Nephron progenitor cell (in vitro differentiated cells): Measurements from ENCODE around the gene CTNND1.
A peak's percentile ranks its signal among the peaks of the same experiment; 100 is the strongest.

Experiments
- DNase-seq: peaks from one replicate; pipeline ENCODE4 v3.0.0; 2021
- H3K27ac Mint-ChIP-seq: 2 replicates; pipeline ENCODE4 v1.8.0; 2021; ENCODE audit warnings: mild to moderate bottlenecking, moderate library complexity, mixed read lengths
- H3K27me3 Mint-ChIP-seq: 2 replicates; pipeline ENCODE4 v1.8.0; 2021; ENCODE audit warnings: mild to moderate bottlenecking, low read depth, mixed read lengths; ENCODE audit not compliant: poor library complexity
- H3K36me3 Mint-ChIP-seq: 2 replicates; pipeline ENCODE4 v1.8.0; 2021; ENCODE audit warnings: low read depth, mixed read lengths
- H3K4me1 Mint-ChIP-seq: 2 replicates; pipeline ENCODE4 v1.8.0; 2021; ENCODE audit warnings: mixed read lengths
- H3K4me3 Mint-ChIP-seq: 2 replicates; pipeline ENCODE4 v1.8.0; 2021; ENCODE audit warnings: mild to moderate bottlenecking, moderate library complexity, mixed read lengths
- H3K9me3 Mint-ChIP-seq: 2 replicates; pipeline ENCODE4 v1.8.0; 2021; ENCODE audit warnings: mild to moderate bottlenecking, moderate library complexity, mixed read lengths
- TF ChIP-seq, protein P1 (sequence below): fragments of 200-600 bp; sonication (generic); IDR thresholded peaks from 2 replicates; pipeline ENCODE4 v1.5.0; 2021; ENCODE audit warnings: antibody characterized with exemption

Gene CTNND1

DNA sequence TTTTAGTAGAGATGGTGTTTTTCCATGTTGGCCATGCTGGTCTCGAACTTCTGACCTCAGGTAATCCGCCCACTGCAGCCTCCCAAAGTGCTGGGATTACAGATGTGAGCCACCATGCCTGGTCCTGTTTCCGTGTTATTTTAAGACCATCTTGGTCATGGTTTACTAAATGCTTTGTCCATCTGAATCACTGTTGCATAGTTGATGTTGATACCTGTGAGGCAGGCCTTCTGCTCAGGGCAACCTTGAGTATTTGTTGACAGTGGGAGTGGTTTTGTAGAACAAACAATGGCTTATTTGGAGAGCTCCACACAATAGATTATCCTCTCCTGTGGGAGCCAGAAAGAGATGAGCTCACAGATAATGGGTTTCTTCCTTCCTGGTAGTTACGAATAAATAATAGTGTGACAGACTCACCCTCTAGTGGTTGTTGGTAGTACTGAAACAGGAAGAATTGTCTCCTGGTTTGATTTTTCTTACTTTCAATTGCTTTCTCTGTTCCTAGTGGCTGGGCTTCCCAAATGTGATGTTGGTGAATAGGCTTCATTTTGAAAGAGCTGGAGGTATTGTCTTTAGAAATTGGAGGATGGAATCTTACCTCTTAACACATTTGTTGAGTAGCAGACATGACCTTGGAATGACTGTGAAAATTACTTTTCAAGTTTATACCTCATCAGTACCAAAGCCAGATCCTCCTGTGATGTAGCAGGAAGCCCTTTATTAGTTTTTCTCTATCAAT, 39.0 kb downstream of the CTNND1 start:
- no peak overlapping the region for H3K27ac Mint-ChIP-seq
- H3K4me1 Mint-ChIP-seq: peaks cover 21% of the 10 kb centered on the region
- H3K9me3 Mint-ChIP-seq: no peaks in the 10 kb centered on the region
- H3K27me3 Mint-ChIP-seq: no peaks in the 10 kb centered on the region
- no peak overlapping the region for H3K4me3 Mint-ChIP-seq
- peaks cover 61% of the 10 kb centered on the region for H3K36me3 Mint-ChIP-seq
- peak; percentile 11 for DNase-seq
- TF ChIP-seq, protein P1, sequence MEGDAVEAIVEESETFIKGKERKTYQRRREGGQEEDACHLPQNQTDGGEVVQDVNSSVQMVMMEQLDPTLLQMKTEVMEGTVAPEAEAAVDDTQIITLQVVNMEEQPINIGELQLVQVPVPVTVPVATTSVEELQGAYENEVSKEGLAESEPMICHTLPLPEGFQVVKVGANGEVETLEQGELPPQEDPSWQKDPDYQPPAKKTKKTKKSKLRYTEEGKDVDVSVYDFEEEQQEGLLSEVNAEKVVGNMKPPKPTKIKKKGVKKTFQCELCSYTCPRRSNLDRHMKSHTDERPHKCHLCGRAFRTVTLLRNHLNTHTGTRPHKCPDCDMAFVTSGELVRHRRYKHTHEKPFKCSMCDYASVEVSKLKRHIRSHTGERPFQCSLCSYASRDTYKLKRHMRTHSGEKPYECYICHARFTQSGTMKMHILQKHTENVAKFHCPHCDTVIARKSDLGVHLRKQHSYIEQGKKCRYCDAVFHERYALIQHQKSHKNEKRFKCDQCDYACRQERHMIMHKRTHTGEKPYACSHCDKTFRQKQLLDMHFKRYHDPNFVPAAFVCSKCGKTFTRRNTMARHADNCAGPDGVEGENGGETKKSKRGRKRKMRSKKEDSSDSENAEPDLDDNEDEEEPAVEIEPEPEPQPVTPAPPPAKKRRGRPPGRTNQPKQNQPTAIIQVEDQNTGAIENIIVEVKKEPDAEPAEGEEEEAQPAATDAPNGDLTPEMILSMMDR: peak; percentile 86

DNA sequence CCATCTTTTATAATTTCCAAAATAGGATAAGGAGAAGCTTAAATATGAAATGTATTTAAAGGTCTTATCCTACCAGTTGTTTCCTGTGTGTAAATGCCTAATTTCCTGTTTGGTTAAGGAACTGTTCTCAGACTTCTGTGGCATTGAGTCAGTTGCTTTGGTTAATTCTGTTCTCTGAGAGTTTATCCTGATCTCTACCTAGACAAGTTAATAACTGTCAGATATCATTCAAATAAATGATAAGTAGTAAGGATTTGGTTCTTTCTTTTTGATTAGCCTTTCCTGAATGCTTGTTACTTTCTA, 39.5 kb downstream of the CTNND1 start:
- Mint-ChIP-seq H3K27me3 (no peaks in the 10 kb centered on the region), H3K36me3 (peaks cover 61% of the 10 kb centered on the region)

DNA sequence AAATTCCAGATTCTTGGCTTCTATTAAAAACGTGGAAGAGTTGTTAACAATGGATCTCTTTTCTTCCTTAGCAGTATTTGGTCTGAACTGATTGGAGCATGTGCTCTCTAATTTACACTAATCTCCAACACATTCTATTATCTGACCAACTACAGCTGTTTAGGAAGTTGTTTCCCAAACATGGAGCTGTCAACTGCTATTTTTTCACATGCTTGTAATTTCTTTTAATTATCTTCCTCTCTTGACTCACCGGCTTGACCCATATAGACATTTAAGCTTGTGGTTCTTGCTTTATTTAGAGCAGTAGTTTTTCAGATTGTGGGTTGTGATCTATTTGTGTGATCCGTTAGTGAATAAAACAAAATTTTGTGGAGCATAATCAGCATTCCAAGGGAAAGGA, 40.8 kb downstream of the CTNND1 start:
- Mint-ChIP-seq H3K9me3 (no peaks in the 10 kb centered on the region), H3K27ac (no peak overlapping the region), H3K27me3 (no peaks in the 10 kb centered on the region), H3K36me3 (peaks cover 64% of the 10 kb centered on the region), H3K4me3 (no peak overlapping the region), H3K4me1 (peaks cover 21% of the 10 kb centered on the region)
- no peak for DNase-seq
- TF ChIP-seq, protein P1: no peak

More for the DNA sequence above, 39.5 kb downstream of the CTNND1 start:
- Mint-ChIP-seq H3K27ac (no peak overlapping the region), H3K9me3 (no peaks in the 10 kb centered on the region), H3K4me1 (peaks cover 21% of the 10 kb centered on the region), H3K4me3 (no peak overlapping the region)
- DNase-seq: no peak
- TF ChIP-seq, protein P1: no peak

DNA sequence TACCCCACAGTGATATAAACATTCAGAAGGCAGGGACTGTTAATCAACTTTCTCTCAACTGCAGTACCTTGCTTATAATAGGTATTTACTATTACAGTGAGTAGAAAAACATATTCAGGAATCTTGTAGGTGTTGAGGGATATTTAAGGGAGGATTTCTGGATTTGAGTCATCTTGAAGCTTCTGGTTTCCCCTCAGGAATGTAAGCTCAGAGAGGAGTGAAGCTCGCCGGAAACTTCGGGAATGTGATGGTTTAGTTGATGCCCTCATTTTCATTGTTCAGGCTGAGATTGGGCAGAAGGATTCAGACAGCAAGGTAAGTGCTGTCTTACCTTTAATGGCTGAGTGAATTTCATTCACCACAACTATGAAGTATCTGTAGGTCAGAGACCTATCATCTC, 42.9 kb downstream of the CTNND1 start:
- DNase-seq: no peak
- TF ChIP-seq, protein P1: no peak

DNA sequence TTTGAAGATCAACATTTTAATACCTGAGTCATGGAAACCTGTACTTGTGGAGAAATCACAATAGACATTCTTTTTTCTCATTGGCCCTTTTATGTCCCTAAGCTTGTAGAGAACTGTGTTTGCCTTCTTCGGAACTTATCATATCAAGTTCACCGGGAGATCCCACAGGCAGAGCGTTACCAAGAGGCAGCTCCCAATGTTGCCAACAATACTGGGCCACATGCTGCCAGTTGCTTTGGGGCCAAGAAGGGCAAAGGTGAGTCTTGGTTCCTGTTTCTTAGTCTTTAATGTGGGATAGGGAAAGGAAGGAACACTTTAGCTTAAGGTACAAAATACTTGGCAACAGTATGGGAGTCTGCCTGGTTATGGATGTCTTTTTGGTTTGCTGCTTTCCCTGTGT, 44.2 kb downstream of the CTNND1 start:
- TF ChIP-seq, protein P1: no peak
- no peak for DNase-seq
- no peak overlapping the region for H3K4me3 Mint-ChIP-seq
- no peaks in the 10 kb centered on the region for H3K27me3 Mint-ChIP-seq
- peaks cover 79% of the 10 kb centered on the region for H3K36me3 Mint-ChIP-seq
- H3K9me3 Mint-ChIP-seq: no peaks in the 10 kb centered on the region
- no peak overlapping the region for H3K27ac Mint-ChIP-seq
- H3K4me1 Mint-ChIP-seq: peaks cover 2% of the 10 kb centered on the region

More for the DNA sequence above, 42.9 kb downstream of the CTNND1 start:
- H3K27me3 Mint-ChIP-seq: no peaks in the 10 kb centered on the region
- peaks cover 69% of the 10 kb centered on the region for H3K36me3 Mint-ChIP-seq
- H3K4me1 Mint-ChIP-seq: peaks cover 7% of the 10 kb centered on the region
- no peak overlapping the region for H3K4me3 Mint-ChIP-seq
- no peak overlapping the region for H3K27ac Mint-ChIP-seq
- H3K9me3 Mint-ChIP-seq: no peaks in the 10 kb centered on the region

DNA sequence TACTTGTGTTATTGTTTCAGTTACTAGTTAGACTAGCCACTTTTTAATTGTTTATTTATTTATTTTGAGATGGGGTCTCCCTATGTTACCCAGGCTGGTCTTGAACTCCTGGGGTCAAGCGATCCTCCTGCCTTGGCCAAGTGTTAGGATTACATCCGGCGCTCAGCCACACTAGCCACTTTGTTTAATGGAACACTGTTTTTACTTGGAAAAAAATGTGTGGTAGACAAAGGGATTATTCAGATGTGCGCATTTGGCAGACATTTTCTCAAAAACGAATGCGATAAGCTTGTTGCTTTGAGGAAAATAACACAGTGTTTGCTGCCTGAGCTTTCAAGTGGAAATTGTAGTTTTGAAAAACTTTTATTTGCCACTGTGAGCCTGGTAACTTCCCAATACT, 51.0 kb downstream of the CTNND1 start:
- TF ChIP-seq, protein P1: no peak
- Mint-ChIP-seq H3K4me1 (no peaks in the 10 kb centered on the region), H3K27me3 (no peaks in the 10 kb centered on the region), H3K9me3 (no peaks in the 10 kb centered on the region), H3K36me3 (peaks cover 78% of the 10 kb centered on the region), H3K27ac (no peak overlapping the region), H3K4me3 (no peak overlapping the region)
- DNase-seq: no peak
